Fibroblast of villous mesenchyme (primary cell): ENCODE measurements around the gene SMIM35. TPM values are rescaled to one million over a fixed set of nuclear protein-coding genes. Genes with fewer than 3 reads are reported as not detected.

Experiments
- DNase-seq: peaks from one replicate; pipeline ENCODE4 v3.0.0-alpha.2; 2010; ENCODE audit warnings: low read depth
- H3K4me3 ChIP-seq: 2 replicates; pipeline ENCODE4 v1.5.1; 2011; ENCODE audit warnings: low read depth, mild to moderate bottlenecking, low read length
- CTCF ChIP-seq: IDR thresholded peaks from 2 replicates; pipeline ENCODE4 v1.5.1; 2012; ENCODE audit warnings: low read depth, mild to moderate bottlenecking, low read length; ENCODE audit not compliant: insufficient read depth
- total RNA-seq: library from RNA; depleted of rRNA; stranded (reverse); fragments of >200 nt; gene quantifications from 2 replicates; pipeline ENCODE4 v1.2.3, GENCODE V29; 2012

SMIM35 gene
- total RNA-seq, 1 donor = not detected

- DNase-seq = no peak
- no peak overlapping the region for H3K4me3 ChIP-seq
- no peak for TF ChIP-seq CTCF
Observed at GRCh38 chr11:118059246-118059940, 27.4 kb downstream of the SMIM35 start.

GRCh38 chr11:118058311-118059245, 28.2 kb downstream of the SMIM35 start:
- no peak for TF ChIP-seq CTCF
- no peak for DNase-seq
- H3K4me3 ChIP-seq = no peak overlapping the region

- TF ChIP-seq CTCF = no peak
- H3K4me3 ChIP-seq = no peak overlapping the region
Observed at GRCh38 chr11:118057251-118058145, 29.3 kb downstream of the SMIM35 start.

GRCh38 chr11:118056806-118057205, 30.0 kb downstream of the SMIM35 start:
- H3K4me3 ChIP-seq = no peak overlapping the region
- TF ChIP-seq CTCF = no peak
- DNase-seq = no peak

More at GRCh38 chr11:118057251-118058145, 29.3 kb downstream of the SMIM35 start:
- DNase-seq = no peak

- H3K4me3 ChIP-seq = no peak overlapping the region
- no peak for DNase-seq
- TF ChIP-seq CTCF = no peak
Observed at GRCh38 chr11:118055966-118056365, 30.8 kb downstream of the SMIM35 start.
